ENCODE data around the gene KIF16B.
"Not testable (repeated sequence)": the region's sequence is repeated elsewhere in the genome, so short reads cannot be mapped to it uniquely, and the experiment has no call there.

Gene KIF16B

GRCh38 chr20:16439540-16439939 lies 133.7 kb downstream of the KIF16B start:
- in situ Hi-C loops (cut with MboI; ENCODE audit: low sequenced_read_pairs), result not testable (repeated sequence)

DNA sequence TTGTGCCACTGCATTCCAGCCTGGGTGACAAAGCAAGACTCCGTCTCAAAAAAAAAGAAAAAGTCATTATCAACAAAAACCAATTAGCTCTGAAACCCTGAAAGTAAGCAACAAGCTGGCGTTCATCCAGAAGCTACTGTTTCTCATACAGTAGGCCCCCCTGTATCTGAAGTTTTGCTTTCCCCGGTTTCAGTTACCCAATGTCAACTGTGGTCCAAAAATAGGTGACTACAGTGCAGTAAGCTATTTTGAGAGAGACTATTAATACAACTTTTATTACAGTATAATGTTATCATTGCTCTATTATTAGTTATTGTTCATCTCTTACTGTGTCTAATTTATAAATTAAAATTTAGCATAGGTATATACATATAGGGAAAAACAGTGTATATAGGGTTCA lies 135.1 kb downstream of the KIF16B start:
- in situ Hi-C loops (cut with MboI; ENCODE audit: low sequenced_read_pairs), result no loop called here

GRCh38 chr20:16437387-16437996 lies 135.8 kb downstream of the KIF16B start:
- in situ Hi-C loops (cut with MboI; ENCODE audit: low sequenced_read_pairs), result no loop called here

DNA sequence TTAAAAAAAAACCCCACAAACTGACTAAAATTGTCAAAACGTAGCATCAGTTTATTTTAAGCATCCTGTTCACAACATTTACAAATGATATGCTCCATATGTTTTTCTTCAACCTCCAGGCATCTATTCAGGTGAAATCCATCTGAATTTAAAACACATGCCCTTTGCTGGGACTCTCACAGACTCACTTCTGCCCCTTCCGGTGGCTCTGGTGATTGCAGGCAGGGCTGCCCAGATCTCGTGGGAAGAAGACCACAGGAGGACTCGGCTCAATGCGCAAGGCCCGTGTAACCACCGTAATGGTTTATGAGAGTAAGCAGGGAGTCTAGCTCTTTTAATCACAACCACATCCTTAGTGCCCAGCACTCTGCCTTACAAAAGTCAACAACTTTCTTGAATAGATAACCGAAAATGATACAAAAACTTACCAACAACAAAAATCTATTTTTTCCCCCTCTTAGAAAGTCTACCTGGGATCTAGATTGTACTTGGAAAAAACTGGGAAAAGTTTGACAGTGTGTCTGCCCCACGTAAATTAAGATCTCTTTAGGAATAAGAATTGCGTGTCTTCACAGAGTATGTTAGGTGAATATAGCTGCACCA lies 139.1 kb downstream of the KIF16B start:
- in situ Hi-C loops (cut with MboI; ENCODE audit: low sequenced_read_pairs), result no loop called here

DNA sequence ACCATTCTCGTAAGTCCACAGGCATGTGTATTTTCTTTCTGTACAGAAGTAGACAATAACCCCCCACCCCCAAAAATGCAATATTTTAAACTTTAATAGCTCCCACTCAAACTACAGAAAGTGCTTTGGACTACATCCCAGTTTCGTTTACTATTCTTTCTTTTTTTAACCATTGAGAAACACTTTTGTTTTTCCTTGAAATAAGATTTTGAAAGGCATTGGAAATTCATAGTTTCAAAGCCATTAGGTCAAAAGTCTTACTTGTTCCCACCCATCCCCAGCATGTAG lies 140.0 kb downstream of the KIF16B start:
- in situ Hi-C loops (cut with MboI; ENCODE audit: low sequenced_read_pairs), result no loop called here

GRCh38 chr20:16432466-16433292 lies 140.6 kb downstream of the KIF16B start:
- in situ Hi-C loops (cut with MboI; ENCODE audit: low sequenced_read_pairs), result no loop called here

GRCh38 chr20:16428112-16428511 lies 145.1 kb downstream of the KIF16B start:
- in situ Hi-C loops (cut with MboI; ENCODE audit: low sequenced_read_pairs), result no loop called here

- in situ Hi-C loops (cut with MboI; ENCODE audit: low sequenced_read_pairs), result no loop called here
Observed at GRCh38 chr20:16427571-16427970, 145.7 kb downstream of the KIF16B start.

DNA sequence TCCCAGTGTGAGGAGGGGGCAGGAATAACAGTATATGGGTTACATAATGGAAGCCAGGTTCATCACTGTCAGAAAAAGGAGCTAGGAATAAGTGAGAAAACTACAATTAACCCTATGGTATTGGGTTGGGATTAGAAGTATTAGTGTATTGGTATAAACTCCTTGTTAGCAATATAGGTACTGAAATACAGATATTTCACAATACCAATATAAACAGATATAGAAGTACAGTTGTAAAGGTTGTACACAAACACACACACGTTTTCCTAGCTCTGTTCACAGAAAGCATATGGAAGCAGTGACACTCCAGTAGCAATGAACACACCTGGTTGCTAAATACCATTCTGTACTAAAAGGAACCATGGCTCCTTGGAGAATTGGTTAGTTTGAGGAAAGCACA lies 148.5 kb downstream of the KIF16B start:
- in situ Hi-C loops (cut with MboI; ENCODE audit: low sequenced_read_pairs), result no loop called here

DNA sequence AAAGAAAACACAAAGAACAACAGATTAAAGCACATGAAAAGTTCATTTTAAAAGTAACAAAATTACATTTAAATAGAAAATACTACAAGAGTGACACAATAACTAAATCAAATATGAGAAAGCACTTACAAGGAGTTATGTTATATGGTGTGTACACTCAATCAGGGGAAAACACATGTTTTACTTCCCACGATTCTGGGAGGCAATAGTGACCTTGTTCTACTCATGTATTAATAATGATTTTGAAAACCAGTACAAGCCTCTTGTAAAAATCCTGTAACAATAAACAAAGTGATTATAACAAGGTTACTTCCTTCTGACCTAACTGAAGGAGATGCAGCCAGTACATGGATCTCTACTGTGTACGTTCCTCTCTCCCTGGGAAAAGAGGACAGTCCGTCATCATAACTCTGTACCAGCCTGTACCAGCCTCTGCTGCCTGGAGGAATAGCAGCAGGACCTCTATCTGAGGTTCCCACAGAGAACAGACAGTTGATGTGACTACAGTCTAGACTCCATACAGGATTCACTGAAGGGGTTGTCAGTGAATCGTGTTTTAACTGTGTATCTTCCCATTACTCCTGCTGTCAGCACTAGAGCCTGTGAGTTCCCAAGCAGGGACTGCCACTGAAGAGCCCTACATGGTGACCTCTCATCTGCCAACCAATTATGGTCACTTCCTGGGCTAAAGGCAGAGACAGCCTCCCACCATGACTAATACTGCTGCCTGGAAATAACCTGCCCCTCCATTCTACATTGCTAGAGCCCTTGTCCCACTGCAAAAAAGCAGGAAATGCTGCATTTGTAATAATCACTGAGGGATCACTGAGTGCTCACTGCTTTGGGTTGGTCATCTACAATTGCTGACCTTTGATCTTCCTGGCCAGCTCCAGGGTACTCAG lies 149.7 kb downstream of the KIF16B start:
- in situ Hi-C loops (cut with MboI; ENCODE audit: low sequenced_read_pairs), result no loop called here

DNA sequence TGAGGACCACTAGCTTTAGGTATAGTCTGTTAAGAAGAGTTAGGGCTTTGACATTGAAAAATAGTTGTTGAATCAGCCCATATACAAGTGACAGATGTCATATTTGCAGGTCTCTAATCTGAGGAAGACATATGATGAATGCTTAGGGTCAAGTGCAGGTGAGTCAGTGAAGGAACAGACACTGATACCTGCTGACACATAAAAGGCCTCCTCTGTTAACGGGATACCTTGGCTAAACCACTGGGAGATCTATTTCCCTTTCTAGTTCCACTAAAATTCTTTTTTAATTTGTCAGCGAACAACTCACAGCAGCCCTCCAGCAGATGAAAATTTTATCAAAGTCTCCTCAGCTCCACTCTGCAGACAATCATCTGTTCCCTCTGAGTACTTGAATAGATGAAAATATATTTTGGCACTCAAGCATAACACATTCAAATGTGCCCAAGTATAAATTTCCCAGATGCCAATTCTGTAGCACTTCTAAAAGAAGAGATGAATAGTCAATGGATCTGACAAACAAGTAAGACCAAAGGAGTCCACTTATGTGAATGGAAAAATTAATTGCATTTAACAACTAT lies 154.0 kb downstream of the KIF16B start:
- in situ Hi-C loops (cut with MboI; ENCODE audit: low sequenced_read_pairs), result no loop called here

DNA sequence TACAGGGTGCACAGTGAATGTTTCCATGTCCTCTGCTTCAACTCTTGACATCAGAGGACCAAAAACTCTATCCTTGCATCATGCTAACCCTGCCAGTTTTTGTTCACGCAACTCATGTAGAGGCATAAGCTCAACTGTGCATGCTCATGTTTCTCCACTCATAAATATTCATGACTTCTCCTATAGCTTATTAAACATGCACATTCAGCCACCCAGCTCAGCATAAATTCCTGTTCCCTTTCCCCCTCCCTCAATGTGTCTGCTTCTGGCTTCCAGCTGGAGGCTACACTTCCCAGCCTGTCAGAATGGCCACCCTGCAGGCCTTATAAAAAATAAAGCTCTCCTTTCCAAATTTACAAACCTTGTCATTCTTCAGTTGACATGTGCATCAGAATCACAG lies 154.6 kb downstream of the KIF16B start:
- in situ Hi-C loops (cut with MboI; ENCODE audit: low sequenced_read_pairs), result no loop called here

GRCh38 chr20:16417001-16417400 lies 156.2 kb downstream of the KIF16B start:
- in situ Hi-C loops (cut with MboI; ENCODE audit: low sequenced_read_pairs), result no loop called here

DNA sequence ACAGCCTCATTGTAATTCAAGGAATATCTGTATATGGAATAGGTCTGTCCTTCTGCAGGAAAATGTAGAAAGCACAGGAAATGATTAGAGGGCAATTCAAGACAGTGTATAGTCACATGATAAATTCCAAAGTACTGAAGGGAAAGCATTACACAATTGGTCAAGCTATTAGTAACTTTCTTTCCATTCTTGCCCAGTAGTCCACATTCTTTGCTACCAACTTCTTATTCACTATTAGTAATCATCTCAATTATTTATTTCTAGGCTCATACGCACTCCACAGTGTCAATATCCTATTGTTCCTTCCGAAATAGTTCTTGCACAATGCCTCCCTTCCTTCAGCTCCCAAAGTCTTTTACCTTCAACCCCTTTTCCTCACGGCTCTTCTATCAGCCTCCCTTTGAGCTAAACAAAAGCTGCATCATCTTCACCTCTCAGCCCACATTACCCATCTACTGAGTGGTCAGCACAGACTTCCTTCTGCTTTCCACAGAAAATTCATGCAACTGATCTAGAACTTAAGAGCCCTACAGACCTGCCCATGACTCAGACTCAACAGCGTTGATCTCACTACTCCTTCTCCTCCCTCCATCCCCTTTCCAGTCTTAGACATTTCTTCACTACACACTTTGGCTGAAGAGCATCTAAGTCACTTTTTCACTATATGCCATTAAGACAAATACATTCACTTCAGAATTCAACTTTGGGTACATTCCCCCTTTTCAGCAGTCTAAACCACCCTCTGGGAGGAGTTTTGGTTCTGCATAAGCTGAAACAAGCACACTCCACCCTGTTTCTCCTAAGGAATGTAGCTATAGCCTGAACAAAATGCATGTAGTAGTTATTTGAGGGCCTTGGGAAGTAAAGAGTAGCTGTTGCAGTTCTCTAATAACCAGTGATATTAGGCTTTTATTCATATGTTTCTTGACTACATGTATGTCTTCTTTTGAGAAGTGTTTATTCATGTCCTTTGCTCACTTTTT lies 157.9 kb downstream of the KIF16B start:
- in situ Hi-C loops (cut with MboI; ENCODE audit: low sequenced_read_pairs), result no loop called here

- in situ Hi-C loops (cut with MboI; ENCODE audit: low sequenced_read_pairs), result no loop called here
Observed at GRCh38 chr20:16412906-16413305, 160.3 kb downstream of the KIF16B start.

DNA sequence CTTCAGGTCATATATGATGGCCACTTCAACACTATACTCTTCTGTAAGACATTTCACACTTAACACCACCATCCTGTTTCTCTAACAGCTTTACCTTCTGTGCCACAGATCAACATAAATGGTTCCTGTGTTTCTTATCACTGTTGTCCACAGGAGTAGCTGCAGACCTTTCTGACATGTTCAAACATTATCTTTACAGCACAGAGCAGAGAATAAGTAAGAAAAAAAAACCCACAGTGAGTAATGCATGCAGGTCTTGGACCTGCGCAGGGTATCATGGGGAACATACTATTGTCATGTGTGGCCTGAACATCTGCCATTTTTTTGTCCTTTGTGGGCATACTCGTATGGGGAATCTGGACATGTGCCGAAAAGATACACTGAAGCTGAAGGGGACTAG lies 161.9 kb downstream of the KIF16B start:
- in situ Hi-C loops (cut with MboI; ENCODE audit: low sequenced_read_pairs), result no loop called here

DNA sequence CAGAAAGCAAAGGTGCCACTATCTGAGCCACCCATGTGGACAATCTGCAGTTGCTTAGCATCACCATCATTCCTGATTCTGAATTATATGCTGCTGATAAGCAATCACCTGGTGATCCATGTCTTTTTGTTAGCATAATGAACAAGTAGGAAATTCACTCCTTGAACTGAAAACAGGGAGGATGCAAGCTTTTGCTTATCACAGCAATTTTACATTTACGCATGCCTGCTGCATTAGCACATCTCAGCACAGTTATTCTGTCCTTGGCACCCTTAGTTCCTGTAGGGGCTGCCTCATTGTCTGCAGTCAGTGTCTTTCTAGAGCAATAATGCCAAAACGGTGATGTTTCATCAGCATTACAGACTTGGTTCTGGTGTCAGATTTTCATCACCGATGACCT lies 162.6 kb downstream of the KIF16B start:
- in situ Hi-C loops (cut with MboI; ENCODE audit: low sequenced_read_pairs), result no loop called here

DNA sequence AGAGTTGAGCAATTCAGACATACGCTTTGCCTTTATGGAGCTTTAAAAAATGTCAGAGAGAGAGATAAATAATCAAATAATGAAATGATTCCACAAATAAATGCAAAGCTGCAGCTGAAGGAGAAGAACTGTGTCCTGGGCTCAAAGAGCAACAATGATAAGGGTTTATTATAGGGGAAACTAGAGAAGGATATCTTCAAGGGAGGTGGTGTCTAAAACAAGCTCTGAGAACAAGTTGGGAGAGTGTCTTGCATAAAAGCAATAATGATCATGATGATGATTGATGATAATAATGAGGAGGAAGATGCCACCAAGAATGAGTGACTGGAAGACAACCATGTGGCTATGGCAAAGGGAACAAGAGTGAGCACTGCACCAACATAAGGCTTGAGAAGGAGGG lies 164.3 kb downstream of the KIF16B start:
- in situ Hi-C loops (cut with MboI; ENCODE audit: low sequenced_read_pairs), result no loop called here

- in situ Hi-C loops (cut with MboI; ENCODE audit: low sequenced_read_pairs), result no loop called here
Observed at GRCh38 chr20:16407251-16408067, 165.8 kb downstream of the KIF16B start.
